Endothelial cell of umbilical vein (primary cell): Measurements from ENCODE around the gene VSNL1. TPM values are rescaled to one million over a fixed set of nuclear protein-coding genes. Genes with fewer than 3 reads are reported as not detected.

Experiments
- BruUV-seq: library from RNA; stranded (reverse); fragments of 400-500 nt; replicated peaks from 2 replicates; lab custom pipeline; 2021; lab: Mats Ljungman, UMichigan
- CTCF ChIA-PET: fragments of 300-600, 350-600 bp; sonication (Branson Sonifier 250); formaldehyde crosslinking; loops from one replicate; lab custom pipeline; 2021; ENCODE audit warnings: antibody characterized with exemption, inconsistent platforms; lab: Charles Lee
- POLR2A ChIA-PET: fragments of 300-600, 350-600 bp; sonication (Branson Sonifier 250); formaldehyde crosslinking; loops from one replicate; lab custom pipeline; 2021; ENCODE audit warnings: antibody characterized with exemption, inconsistent platforms; lab: Charles Lee
- DNase-seq: peaks from one replicate; pipeline ENCODE4 v3.0.0-alpha.2; 2011; ENCODE audit warnings: low read depth, low spot score
- FAIRE-seq: peaks from 2 replicates; lab custom pipeline; 2011; peaks lifted over from hg19 to GRCh38; lab: Jason Lieb, UNC
- H2AFZ ChIP-seq: 2 replicates; pipeline ENCODE4 v1.6.0; 2012; ENCODE audit warnings: low read depth, low read length, control low read depth, inconsistent platforms
- H3K27ac ChIP-seq: 2 replicates; pipeline ENCODE4 v1.5.1; 2011; ENCODE audit warnings: low read depth, mild to moderate bottlenecking, control low read depth, low read length, moderate library complexity; ENCODE audit not compliant: insufficient read depth
- H3K27me3 ChIP-seq, 2 experiments: 2 replicates each; pipeline versions ENCODE4 v1.6.0 to v1.6.1; 2011; ENCODE audit warnings: low read length in 2 of 2, mixed read lengths in 1 of 2; ENCODE audit not compliant: control insufficient read depth in 2 of 2, insufficient read depth in 2 of 2
- H3K36me3 ChIP-seq, 2 experiments: 2 replicates in 1 of 2; 3 replicates in 1 of 2; pipeline ENCODE4 v1.5.1; 2011; ENCODE audit warnings: low read length in 2 of 2, mild to moderate bottlenecking in 1 of 2, moderate library complexity in 1 of 2; ENCODE audit not compliant: control insufficient read depth in 2 of 2, insufficient read depth in 2 of 2; ENCODE audit errors: extremely low read depth in 1 of 2
- H3K4me1 ChIP-seq: 3 replicates; pipeline ENCODE4 v1.5.1; 2011; ENCODE audit warnings: mild to moderate bottlenecking, low read length; ENCODE audit not compliant: control insufficient read depth, insufficient read depth; ENCODE audit errors: extremely low read depth
- H3K4me2 ChIP-seq: 2 replicates; pipeline ENCODE4 v1.6.1; 2011; ENCODE audit warnings: low read length, control low read depth, mixed read lengths; ENCODE audit not compliant: insufficient read depth
- H3K4me3 ChIP-seq, 3 experiments: fragments of 200-600 bp in 1 of 3; sonication (generic), shearing (Covaris generic) in 1 of 3; replicated peaks in 1 of 3; 2 replicates each; pipeline ENCODE4 v1.5.1; 2011 to 2016; ENCODE audit warnings: control low read depth in 3 of 3, low read length in 3 of 3, mild to moderate bottlenecking in 2 of 3, inconsistent platforms in 1 of 3, low read depth in 1 of 3, moderate library complexity in 1 of 3; ENCODE audit not compliant: insufficient read depth in 1 of 3
- H3K79me2 ChIP-seq: 2 replicates; pipeline ENCODE4 v1.6.0; 2012; ENCODE audit warnings: low read length, inconsistent platforms; ENCODE audit not compliant: control insufficient read depth, insufficient read depth
- H3K9ac ChIP-seq: replicated peaks from 2 replicates; pipeline ENCODE3; 2011; ENCODE audit warnings: low read length, control low read depth; ENCODE audit not compliant: insufficient read depth; ENCODE audit errors: extremely low read depth
- H3K9me1 ChIP-seq: replicated peaks from 3 replicates; pipeline ENCODE4 v1.6.0; 2011; ENCODE audit warnings: mild to moderate bottlenecking, low read length; ENCODE audit not compliant: control insufficient read depth, insufficient read depth; ENCODE audit errors: extremely low read depth
- H3K9me3 ChIP-seq: replicated peaks from 2 replicates; pipeline ENCODE4 v1.5.1; 2012; ENCODE audit warnings: low read length, inconsistent platforms; ENCODE audit not compliant: control insufficient read depth, insufficient read depth
- H4K20me1 ChIP-seq: replicated peaks from 2 replicates; pipeline ENCODE3; 2011; ENCODE audit warnings: mild to moderate bottlenecking, low read length; ENCODE audit not compliant: control insufficient read depth, insufficient read depth; ENCODE audit errors: extremely low read depth
- FOS ChIP-seq: IDR thresholded peaks from 2 replicates; pipeline ENCODE4 v1.6.1; 2011; ENCODE audit warnings: mild to moderate bottlenecking, low read length, moderate library complexity, borderline replicate concordance; ENCODE audit not compliant: insufficient read depth
- GATA2 ChIP-seq: IDR thresholded peaks from 2 replicates; pipeline ENCODE4 v1.7.0; 2011; ENCODE audit warnings: low read depth, mild to moderate bottlenecking, moderate library complexity, mixed read lengths, low read length; ENCODE audit not compliant: insufficient read length, insufficient read depth
- JUN ChIP-seq: IDR thresholded peaks from 2 replicates; pipeline ENCODE4 v1.6.1; 2011; ENCODE audit warnings: borderline replicate concordance, low read depth; ENCODE audit not compliant: insufficient read length, insufficient read depth
- MAX ChIP-seq: IDR thresholded peaks from 2 replicates; pipeline ENCODE4 v1.6.1; 2011; ENCODE audit not compliant: insufficient read depth, insufficient read length
- MYC ChIP-seq: IDR thresholded peaks from one replicate; pipeline ENCODE4 v1.6.1; 2011; ENCODE audit warnings: mild to moderate bottlenecking, low read depth, low read length
- POLR2A ChIP-seq: IDR thresholded peaks from 2 replicates; pipeline ENCODE4 v1.6.1; 2012; ENCODE audit warnings: low read depth, mild to moderate bottlenecking, control low read depth, low read length
- POLR2AphosphoS5 ChIP-seq: IDR thresholded peaks from 2 replicates; pipeline ENCODE4 v1.6.1; 2012; ENCODE audit warnings: low read depth, mild to moderate bottlenecking, control low read depth, low read length, moderate library complexity; ENCODE audit not compliant: insufficient read depth
- dilution Hi-C: fragments of 300-500 bp; cut with MboI; formaldehyde crosslinking; loops from one replicate; pipeline ENCODE4 v1.15.0; 2019; ENCODE audit warnings: low sequenced_read_pairs; ENCODE audit not compliant: extremely low pct_ligation_motif_present
- intact Hi-C: fragments of 100-400 bp; cut with micrococcal nuclease; formaldehyde crosslinking; loops from one replicate; pipeline ENCODE4 v1.10.0; 2022
- polyA plus RNA-seq, 4 experiments: library from polyadenylated mRNA; depleted of rRNA in 3 of 4; stranded (reverse) in 3 of 4; unstranded in 1 of 4; fragments of >200 nt; gene quantifications; 2 replicates each; pipeline versions ENCODE4 v1.2.1 to v1.2.3, GENCODE V29; 2011 to 2012; ENCODE audit warnings: missing spikeins in 1 of 4
- total RNA-seq: library from RNA; stranded (reverse); gene quantifications from 2 replicates; pipeline ENCODE4 v1.2.3, GENCODE V29; 2021

VSNL1 gene
- total and polyA plus RNA-seq, 2 donors (not counting 3 experiments of a cell fraction or from before 2014, with no cell fraction given) = not detected

GRCh38 chr2:17538022-17538843 is 2.3 kb upstream of the VSNL1 start:
- no peaks in the 10 kb centered on the region for H3K79me2 ChIP-seq
- intact Hi-C loops (no loop called here), dilution Hi-C loops (no loop called here)
- H3K36me3 ChIP-seq = no peaks in the 10 kb centered on the region
- POLR2A ChIA-PET = no interaction called here
- peaks cover 46 to 63% of the 10 kb centered on the region in 2 experiments for H3K27me3 ChIP-seq
- TF ChIP-seq GATA2 (no peak), MYC (no peak), MAX (no peak), POLR2AphosphoS5 (no peak), FOS (no peak), POLR2A (no peak), JUN (no peak)
- no peak overlapping the region for H3K27ac ChIP-seq
- no peaks in the 10 kb centered on the region for H3K9me3 ChIP-seq
- DNase-seq = peak; percentile 17
- CTCF ChIA-PET = no interaction called here
- H3K4me1 ChIP-seq = peaks cover 23% of the 10 kb centered on the region
- no peaks in the 10 kb centered on the region for H3K9me1 ChIP-seq
- peak overlapping the region; percentile 97 for H3K4me2 ChIP-seq
- no peak for FAIRE-seq
- peak overlapping the region; percentile 89 for H2AFZ ChIP-seq
- peak overlapping the region; percentile 7 for H3K9ac ChIP-seq
- no TSS peak for BruUV-seq
- no peaks in the 10 kb centered on the region for H4K20me1 ChIP-seq
- peak overlapping the region; percentile 26 to 78 (median 68) for H3K4me3 ChIP-seq
